NCI-H187 treated with DMSO at 0.1 percent for 48 hours (cell line): ENCODE data around the gene CHST11.
"Not testable (repeated sequence)": the region's sequence is repeated elsewhere in the genome, so short reads cannot be mapped to it uniquely, and the experiment has no call there.

Source experiments
- DNase-seq: peaks from one replicate; lab custom pipeline; 2025; lab: John Stamatoyannopoulos, UW

CHST11 gene

DNA sequence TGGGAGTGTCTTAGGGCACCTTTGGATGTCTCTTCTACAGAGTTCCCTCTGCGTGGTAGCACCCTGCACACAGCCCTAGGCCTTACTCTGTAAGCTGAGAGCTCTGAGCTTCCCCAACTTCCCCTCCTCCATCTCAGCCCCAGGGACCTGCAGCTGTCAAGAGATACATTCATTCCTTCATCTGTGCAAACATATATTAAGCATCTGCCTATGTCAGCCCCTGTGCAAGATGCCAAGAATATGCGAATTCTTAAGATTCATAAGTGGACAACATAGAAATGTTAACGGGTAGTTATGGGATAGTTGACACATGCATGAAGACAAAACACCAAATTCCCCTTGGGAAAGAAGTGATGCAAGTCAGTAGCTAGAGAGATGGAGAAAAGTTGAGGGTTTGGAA lies 310.5 kb downstream of the CHST11 start:
- no peak for DNase-seq

DNA sequence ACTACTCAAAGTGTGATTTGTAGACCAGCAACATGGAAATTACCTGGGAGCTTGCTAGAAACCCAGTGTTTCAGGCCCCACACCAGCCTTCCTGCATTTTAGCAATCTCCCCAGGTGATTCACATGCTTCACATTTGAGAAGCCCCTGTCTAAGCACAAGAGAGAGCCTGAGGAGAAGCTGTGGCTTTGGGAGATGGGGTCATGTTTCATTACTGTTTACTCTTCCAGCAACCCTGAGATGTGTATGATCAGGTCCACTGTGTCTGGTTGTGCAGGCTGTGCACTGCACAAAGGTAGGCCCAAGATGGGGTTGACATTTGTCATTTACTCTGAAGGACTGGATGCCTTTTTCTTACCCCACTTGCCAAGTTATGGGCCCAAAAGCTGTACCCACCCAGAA lies 311.3 kb downstream of the CHST11 start:
- no peak for DNase-seq

DNA sequence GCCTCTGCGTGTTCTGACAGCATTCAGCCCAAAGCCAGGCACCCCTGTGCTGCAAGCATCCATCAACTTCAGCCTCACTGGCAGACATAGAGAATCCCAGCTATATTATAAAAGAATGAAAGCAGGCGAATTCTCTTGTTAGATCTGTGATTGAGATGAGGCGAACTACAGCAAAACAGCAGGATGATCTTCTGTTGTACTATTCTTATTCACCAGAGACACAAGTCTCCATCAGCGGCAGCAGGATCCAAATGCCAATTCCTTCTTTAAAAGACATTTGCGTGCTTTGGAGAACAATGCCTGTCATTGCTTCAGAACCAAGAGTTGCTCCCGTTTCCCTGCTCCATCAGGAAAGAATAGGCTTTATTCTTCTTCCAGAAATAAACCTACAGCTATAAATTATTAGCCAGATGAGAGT lies 312.4 kb downstream of the CHST11 start:
- no peak for DNase-seq

DNA sequence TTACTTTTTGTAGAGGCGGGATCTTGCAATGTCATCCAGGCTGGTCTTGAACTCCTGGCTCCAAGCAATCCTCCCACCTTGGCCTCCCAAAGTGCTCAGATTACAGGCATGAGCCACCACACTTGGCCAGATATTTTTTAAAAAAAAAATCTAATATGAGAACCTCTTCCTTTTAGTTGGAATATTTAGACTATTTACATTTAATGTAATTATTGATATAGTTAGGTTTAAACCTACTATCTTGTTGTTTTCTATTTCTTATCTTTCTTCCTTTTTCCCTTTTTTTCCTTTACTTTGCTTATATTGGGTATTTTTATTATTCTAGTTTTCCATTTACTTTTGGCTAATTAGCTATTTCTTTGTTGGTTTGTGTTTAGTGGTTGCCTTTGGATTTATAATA lies 315.6 kb downstream of the CHST11 start:
- DNase-seq: no peak

DNA sequence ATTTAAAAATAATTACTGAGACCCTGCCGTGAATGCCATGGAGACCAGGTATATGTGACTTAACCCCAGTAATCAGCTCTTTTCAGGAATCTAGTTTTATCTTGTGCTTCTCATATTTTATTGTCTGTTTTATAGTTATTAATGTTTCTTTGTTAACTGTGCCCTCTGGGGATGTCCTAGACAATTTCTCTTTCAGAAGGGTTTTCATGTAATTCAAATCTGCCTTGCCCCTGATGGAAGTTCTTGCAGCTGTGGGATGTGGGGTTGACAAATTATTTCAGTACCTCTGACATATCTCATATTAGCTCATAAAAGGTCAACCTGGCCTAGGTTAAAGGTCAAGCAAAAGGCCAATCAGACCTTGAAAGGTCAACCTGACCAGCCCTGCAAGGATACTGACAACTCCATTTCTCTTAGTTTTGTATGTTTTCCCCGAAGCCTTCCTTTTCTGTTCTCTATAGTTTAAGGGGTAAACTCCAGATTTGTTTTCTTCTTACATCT lies 319.0 kb downstream of the CHST11 start:
- no peak for DNase-seq

DNA sequence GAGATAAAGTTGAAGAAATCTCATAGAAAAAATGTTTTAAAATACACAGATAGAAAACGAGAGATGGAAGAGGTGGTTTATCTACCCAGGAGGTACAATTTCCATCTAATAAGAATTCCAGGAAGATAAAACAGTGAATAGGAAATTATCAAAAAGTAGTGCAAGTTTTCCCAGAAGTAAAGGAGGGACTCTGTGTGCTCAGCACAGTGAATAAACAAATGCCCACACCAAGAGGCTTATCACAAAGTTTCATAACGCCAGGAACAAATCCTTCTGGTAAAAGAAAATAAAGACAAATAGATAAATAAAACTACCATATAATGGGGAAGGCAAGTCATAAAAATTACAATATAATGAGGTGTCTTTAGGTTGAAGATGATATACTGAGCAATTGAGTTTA lies 322.4 kb downstream of the CHST11 start:
- DNase-seq: no peak

DNA sequence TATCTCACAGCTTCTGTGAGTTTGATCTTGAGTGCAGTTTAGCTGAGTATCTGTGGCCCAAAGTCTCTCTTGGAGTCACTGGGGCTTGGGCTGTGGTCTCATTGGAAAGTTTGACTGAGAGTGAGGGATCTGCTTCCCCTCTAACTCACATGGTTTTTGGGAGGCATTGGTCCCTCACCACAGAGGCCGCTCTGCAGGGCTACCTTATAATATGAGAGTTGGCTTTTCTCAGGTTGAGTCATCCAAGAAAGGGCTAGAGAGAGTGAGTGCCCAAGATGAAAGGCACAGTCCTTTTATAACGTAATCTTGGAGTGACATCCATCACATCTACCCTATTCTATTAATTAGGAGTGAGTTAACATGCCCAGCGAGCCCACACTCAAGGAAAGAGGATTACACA lies 325.5 kb downstream of the CHST11 start:
- DNase-seq: no peak

DNA sequence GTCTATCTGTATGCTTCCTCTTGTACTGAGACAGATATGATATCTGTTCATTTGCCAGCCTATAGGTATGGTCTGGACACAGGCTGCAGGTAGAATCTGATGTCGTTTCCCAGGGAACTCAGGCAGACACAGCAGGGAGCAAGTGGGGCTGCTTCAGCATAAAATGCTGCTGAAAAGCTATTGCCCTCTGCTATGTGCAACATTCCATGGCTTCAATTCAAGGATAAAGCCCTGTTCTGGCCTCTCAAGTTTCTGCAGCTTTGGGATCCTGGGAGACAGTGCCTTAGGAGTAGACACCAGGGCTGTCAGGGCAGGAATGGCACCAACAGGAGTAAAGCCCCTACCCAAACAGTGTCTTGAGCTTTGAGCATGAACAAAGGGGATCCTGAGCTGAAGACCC lies 327.8 kb downstream of the CHST11 start:
- no peak for DNase-seq

DNA sequence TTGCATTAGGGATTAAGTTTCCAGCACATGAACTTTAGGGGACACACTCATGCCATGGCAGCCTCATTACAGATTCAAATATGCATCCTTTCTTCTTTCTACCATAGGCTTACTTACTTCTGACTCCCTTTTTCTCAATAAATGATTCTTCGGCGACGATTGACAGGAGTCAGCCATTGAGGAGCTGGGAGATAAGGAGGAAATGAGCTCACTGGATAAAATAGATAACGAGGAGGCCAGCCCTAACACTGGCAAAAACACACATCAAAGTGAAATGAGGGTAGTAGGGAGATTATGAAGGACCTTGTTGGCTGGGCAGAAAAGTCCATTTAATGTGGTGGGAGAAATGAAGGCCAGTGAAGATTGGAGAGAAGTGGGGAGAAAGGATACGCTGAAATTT lies 329.1 kb downstream of the CHST11 start:
- no peak for DNase-seq

DNA sequence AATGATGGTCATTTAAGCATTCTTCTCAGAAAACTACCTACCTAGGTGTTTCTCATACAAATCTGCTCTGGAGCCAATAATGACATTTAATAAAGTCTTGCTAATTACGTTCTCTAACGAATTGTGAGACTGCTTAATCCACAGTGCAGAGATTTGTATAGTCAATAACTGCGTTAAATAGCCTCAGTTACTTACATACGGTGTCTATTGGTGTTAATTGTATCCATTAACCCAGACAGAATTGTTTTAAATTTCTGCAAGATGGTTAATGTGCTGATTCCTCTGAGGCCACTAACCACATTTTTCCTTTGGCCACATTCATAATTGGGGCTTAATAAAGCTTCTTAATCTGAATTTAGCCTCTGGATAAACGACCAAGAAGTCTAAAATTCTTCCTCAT lies 329.6 kb downstream of the CHST11 start:
- no peak for DNase-seq

DNA sequence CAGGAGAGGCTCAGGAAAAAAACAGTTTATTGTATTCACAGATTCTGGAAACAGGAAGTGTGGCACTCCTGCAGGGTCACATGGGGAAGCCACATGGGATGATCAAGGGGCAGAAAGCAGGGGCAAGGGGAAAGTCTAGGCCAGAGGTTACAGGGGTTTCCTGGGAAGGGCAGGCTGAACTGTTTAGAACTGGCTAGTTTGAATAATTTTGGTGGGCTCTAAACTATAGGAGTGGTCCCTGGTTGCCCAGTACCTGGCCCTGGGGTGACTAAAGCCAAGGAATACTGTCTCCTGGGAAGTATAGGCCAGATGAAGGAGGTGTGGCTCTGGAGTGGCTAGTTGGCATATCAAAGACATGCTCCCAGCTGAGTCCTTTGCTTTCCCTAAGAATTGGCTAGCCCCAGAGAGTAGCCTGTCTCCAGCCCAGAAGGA lies 332.1 kb downstream of the CHST11 start:
- no peak for DNase-seq

DNA sequence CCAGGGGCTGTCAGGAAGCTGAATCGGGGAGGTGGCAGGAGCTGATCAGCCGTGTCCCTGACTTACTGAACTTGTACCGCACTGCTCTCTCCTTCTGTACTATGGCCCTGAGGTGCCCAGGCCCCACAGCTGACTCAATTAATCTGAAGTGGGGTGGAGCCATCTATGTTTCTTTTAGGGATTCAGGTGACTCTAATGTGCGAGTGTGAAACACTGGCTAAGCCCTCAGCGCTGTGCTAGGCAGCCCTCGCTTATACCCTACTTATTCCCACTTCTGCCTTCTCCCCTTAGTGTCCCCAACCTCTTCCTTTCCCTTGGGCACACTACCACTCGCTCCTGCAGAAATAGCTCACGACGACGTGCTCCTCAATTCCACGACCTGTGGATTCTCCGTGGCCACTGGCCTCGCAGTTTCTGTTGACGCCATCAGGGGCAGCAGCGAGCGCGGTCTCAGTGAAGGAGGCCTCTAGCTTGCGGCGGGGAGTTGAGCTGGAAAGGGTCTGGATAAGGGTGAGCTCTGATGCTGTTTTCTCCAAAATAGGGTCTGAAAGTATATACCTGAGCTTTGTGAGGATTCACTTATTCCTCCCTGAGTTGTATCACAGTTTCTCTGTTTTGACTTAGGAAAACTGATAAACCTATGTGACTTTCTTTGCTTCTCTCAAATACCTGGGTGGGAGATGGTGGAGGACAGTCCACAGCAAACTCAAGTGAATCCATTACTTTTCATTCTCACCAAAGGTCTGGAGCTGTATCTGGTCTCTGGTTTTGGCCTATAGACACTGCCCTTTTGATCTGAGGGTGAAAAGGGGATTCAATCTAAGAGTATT lies 333.8 kb downstream of the CHST11 start:
- DNase-seq: no peak

DNA sequence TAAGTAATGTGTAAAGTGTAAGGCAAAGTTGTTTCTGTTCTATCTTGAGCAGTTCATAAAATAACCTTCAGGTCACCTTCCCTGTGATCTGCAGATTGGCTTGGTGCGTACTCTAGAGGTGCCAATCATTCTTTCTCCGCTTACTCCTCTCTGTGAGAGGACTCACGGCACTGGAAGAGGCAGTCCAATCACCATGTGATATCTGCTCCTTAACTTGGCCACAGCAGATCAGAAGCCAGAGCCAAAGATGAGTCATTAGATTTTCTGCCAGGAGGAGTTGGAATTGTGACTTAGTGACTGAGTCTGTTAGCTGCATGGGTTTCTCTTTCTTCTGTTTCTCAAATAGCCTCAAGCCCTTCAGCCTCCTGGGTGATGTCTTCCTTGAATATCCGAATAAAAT lies 335.8 kb downstream of the CHST11 start:
- DNase-seq: no peak

DNA sequence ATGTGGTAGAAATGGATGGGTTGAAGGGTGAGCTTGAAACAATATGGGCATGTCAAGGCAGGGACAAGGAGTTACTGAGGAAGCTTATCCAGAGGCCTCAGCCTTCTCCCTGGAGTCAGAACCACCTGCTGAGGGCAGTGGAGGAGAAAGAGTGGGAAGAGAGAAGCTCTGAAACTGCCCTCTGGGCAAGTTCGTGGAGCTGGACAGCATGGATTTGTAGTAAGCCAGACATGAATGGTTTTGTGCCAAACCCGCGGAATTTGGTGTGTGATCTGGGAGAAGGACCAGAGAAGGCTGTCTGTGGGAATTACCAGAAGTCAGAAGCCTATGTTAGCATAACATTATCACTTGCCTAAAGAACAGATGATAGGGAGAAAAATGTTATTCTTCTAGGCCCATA lies 336.5 kb downstream of the CHST11 start:
- DNase-seq: no peak

DNA sequence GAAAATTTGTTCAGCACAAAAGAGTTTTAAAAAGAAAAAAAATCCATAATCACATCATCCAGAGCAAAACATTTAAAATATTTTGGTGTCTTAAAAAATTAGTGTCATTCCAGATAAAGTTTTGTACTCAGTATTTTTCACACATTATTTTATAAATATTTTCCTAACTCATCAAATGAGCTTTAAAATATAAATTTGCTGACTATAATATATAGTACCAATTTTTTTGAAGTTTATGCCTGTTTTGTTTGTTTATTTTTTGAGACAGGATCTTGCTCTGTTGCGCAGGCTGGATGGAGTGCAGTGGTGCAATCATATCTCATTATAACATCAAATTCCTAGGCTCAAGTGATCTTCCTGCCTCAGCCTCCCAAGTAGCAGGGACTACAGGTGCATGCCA lies 337.2 kb downstream of the CHST11 start:
- no peak for DNase-seq

DNA sequence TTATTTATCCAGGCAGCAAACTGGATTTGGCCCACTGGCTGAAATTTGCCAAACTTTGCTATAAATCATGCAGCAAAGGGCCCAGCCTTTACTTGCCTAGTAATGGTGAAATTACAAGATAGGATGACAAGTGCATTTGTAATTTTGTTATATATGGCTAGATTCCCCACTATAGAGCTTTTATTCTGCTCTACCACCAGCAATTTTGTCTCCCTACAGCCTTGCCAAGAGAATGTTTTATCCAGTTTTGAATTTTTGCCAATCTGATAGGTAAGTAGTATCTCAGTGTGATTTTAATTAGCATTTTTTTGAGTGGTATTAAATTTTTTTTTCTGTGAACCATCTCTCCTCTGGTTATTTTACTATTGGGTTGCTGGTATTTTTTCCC lies 339.7 kb downstream of the CHST11 start:
- no peak for DNase-seq

DNA sequence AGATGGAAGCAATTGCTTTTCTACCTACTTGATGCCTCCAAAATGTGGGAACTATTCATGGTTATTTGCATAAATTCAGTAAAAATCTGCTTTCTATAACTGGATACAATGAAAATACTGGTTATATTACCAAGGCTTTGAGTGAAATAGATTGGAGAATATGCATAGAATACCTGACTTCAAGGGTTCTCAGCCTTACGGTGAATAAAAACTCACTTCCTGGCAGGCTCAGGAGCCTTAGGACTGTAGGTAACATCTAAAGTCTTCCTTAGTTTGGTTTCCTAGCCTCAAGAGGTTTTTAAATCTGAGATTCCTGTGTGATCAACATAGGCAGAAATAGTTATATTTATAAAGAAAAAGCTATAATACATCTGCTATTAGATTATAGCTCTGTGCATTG lies 342.7 kb downstream of the CHST11 start:
- DNase-seq: no peak

DNA sequence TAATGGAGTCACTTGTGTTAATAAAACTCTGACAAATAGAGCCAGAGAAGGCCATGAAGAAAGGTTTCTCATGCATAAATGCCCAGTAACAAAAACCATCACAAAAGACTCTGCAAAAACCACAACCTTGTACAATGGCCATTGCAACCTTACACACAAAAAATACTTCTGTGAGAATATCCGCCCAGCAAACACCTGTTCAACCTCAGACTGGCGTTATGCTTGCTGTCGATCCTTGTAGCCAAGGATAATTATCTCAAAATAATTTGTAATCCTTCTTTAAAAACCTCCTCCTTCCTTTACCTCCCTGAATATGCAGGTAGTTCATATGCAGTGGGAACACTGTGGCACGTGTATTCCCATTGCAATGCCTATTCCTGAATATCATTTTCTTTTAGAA lies 344.3 kb downstream of the CHST11 start:
- no peak for DNase-seq

DNA sequence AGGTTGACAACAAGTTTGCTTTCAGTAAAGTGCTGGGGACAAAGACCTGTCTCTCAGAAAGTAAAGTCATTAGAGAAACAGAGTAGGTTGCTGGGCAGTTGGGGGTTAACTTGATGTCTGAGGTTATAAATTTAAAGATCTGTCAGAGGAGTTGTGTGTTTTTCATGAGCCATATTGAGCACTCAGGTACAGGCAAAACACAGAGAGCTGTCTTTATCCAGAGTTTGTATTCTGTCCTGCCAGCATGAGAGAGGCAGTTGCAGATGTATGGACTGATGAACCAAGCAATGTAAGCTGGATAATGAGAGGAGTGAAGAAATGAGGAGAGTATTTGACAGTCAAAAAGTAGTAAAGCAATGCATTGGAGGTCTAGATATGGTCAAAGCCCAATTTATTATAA lies 344.7 kb downstream of the CHST11 start:
- DNase-seq: no peak

DNA sequence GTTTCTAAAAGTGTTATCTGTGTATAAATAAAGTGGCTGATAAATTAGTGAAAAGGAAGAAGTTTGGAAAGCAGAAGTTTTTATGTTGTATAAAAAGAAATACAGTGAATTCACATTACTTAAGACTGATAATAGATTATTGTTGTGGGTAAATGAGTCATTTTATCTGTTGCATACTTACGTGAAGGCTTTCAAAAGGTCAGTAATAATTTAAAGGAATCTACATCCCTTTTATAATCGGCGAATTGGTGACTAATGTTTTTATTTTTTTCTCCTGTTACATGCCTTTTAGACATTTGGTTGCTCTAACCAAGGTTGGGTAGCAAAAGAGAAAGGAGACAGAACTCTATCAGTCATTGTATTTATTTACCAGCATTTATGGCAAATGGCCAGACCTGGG lies 345.5 kb downstream of the CHST11 start:
- no peak for DNase-seq

DNA sequence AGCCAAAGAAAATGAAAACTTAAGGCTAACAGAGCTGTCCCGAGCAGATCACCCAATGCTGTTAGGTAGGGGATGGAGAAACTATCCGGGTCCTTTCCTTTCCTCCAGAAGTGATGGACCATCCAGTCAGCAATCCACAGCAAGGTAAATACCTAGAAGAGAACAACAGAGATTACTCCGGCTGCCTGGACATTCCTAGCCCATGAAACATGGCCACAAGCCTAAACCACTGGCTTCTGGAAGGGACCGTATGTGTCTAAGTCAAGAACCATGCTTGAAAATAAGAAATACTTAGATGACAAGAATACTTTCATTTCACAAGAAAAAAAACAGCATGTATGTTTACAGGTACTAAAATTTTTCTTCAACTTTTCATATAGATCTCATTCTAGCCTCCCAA lies 348.4 kb downstream of the CHST11 start:
- no peak for DNase-seq

DNA sequence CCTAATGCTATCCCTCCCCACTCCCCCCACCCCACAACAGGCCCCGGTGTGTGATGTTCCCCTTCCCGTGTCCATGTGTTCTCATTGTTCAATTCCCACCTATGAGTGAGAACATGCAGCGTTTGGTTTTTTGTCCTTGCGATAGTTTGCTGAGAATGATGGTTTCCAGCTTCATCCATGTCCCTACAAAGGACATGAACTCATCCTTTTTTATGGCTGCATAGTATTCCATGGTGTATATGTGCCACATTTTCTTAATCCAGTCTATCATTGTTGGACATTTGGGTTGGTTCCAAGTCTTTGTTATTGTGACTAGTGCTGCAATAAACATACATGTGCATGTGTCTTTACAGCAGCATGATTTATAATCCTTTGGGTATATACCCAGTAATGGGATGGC lies 349.4 kb downstream of the CHST11 start:
- DNase-seq: not testable (repeated sequence)

DNA sequence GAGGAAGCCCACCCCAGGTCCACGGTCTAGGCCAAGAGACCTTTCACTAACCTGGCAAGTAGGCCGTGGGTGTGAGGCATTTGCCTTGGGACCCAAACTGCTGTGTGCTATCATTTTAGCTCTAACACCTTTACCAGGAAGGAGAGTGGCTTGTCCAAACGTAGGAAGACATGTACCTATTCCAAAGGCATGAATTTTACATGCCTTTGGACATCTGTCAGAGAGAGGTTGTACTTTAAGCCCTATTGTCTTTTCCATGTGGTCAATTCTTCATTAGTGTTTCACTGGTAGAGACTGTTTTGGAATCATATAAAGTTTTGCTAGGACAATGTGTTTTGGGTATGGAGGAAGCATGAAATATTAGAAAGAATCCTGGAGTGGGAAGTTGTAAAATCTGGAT lies 352.5 kb downstream of the CHST11 start:
- DNase-seq: no peak

DNA sequence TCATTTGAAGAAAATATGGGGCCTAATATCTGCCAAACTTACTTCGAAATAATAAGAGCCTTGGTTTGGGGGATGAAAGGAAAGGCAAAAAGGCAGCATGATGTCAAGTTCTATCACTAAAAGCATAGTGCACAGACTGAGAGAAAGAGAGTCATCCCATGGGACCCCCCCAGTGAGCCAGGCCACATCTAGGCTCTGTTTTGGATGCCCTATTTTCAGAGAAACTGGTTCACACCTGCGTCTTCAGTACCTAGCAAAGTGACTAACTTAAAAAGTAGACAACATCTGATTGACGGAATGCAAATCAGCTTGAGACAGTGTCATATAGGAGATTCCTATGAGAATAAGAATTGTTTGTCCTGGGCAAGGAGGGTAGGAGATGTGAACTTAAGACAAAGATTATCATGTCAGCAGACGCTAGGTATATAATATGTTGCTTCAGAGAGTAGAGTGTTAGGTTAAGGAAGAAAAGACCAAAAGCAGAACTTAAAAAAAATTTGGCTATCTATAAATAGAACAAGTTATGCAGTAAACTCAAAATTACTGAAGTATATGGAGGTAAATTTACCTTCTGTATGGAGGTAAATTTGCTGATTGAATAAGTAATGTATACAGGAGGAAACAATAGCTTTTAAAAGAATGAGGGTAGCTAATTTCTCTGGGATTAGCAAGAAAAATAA lies 353.1 kb downstream of the CHST11 start:
- no peak for DNase-seq
